HepG2 (cell line): ENCODE data around the gene EPC1. TPM values are rescaled to one million over a fixed set of nuclear protein-coding genes. Genes with fewer than 3 reads are reported as not detected.

ENCODE experiments used
- ATAC-seq: fragments of 200-7000 bp; cut with Tn5 transposase; 3 replicates; pipeline ENCODE4 v1.9.1; 2020; ENCODE audit warnings: mild to moderate bottlenecking, moderate library complexity
- BruUV-seq: library from RNA; stranded (reverse); fragments of 400-500 nt; replicated peaks from 2 replicates; lab custom pipeline; 2021; lab: Mats Ljungman, UMichigan
- CTCF ChIA-PET: fragments of 300-600 bp; formaldehyde crosslinking; extraction: SDS; loops from one replicate; lab custom pipeline; 2021; ENCODE audit warnings: low total read pairs, inconsistent platforms, low intra/inter-chr PET ratio; lab: Yijun Ruan, JAX
- POLR2A ChIA-PET: fragments of 350-600 bp; sonication (Branson Sonifier 250); formaldehyde crosslinking; loops from one replicate; lab custom pipeline; 2020; ENCODE audit warnings: antibody characterized with exemption, inconsistent platforms; lab: Yijun Ruan, JAX
- DNase-seq: peaks from one replicate; pipeline ENCODE4 v3.0.0-alpha.2; 2015; ENCODE audit warnings: low spot score
- FAIRE-seq: peaks from 3 replicates; lab custom pipeline; 2011; peaks lifted over from hg19 to GRCh38; lab: Jason Lieb, UNC
- H2AFZ ChIP-seq: one replicate; pipeline ENCODE4 v1.6.1; 2011; ENCODE audit warnings: low read length, inconsistent platforms
- H3K27ac ChIP-seq: fragments of 300-600 bp; 3 replicates; pipeline ENCODE4 v1.8.0; 2011; ENCODE audit warnings: mixed run types, mild to moderate bottlenecking, mixed read lengths, low read length, inconsistent platforms; ENCODE audit not compliant: insufficient read depth; ENCODE audit errors: extremely low read length
- H3K27me3 ChIP-seq, 2 experiments: fragments of 200-600 bp in 1 of 2; 2 replicates in 1 of 2; 3 replicates in 1 of 2; pipeline versions ENCODE4 v1.6.0 to v1.8.0; 2011; ENCODE audit warnings: low read length in 2 of 2, mild to moderate bottlenecking in 2 of 2, moderate library complexity in 2 of 2, inconsistent platforms in 1 of 2; ENCODE audit not compliant: insufficient read depth in 2 of 2, control insufficient read depth in 1 of 2
- H3K36me3 ChIP-seq, 2 experiments: fragments of 200-600 bp in 1 of 2; replicated peaks in 1 of 2; 2 replicates in 1 of 2; 3 replicates in 1 of 2; pipeline versions ENCODE4 v1.5.1 to v1.8.0; 2011; ENCODE audit warnings: low read length in 2 of 2, inconsistent platforms in 1 of 2; ENCODE audit not compliant: insufficient read depth in 2 of 2, control insufficient read depth in 1 of 2
- H3K4me1 ChIP-seq: 2 replicates; pipeline ENCODE4 v1.5.1; 2012; ENCODE audit warnings: low read length, inconsistent platforms; ENCODE audit not compliant: insufficient read depth
- H3K4me2 ChIP-seq: 2 replicates; pipeline ENCODE4 v1.6.0; 2011; ENCODE audit warnings: low read depth, low read length, inconsistent platforms
- H3K4me3 ChIP-seq, 3 experiments: fragments of 200-600 bp in 1 of 3; sonication (generic), shearing (Covaris generic) in 1 of 3; replicated peaks in 1 of 3; 2 replicates each; pipeline ENCODE4 v1.5.1; 2011 to 2016; ENCODE audit warnings: low read length in 3 of 3, inconsistent platforms in 2 of 3, low read depth in 2 of 3, mild to moderate bottlenecking in 2 of 3, control low read depth in 1 of 3, mixed read lengths in 1 of 3; ENCODE audit not compliant: insufficient read depth in 1 of 3
- H3K79me2 ChIP-seq: one replicate; pipeline ENCODE4 v1.6.1; 2011; ENCODE audit warnings: low read length, inconsistent platforms; ENCODE audit not compliant: insufficient read depth
- H3K9ac ChIP-seq: 2 replicates; pipeline ENCODE4 v1.6.0; 2011; ENCODE audit warnings: mild to moderate bottlenecking, low read depth, low read length, inconsistent platforms; ENCODE audit not compliant: insufficient read depth
- H3K9me3 ChIP-seq: 2 replicates; pipeline ENCODE4 v1.5.1; 2012; ENCODE audit warnings: mild to moderate bottlenecking, low read length
- H4K20me1 ChIP-seq: 2 replicates; pipeline ENCODE4 v1.6.0; 2011; ENCODE audit warnings: inconsistent platforms, mild to moderate bottlenecking, low read length, moderate library complexity; ENCODE audit not compliant: insufficient read depth
- HNRNPUL1 ChIP-seq: fragments of 200-400 bp; formaldehyde crosslinking; IDR thresholded peaks from 2 replicates; pipeline ENCODE4 v1.6.1; 2017; ENCODE audit warnings: low read depth, mild to moderate bottlenecking, low read length, moderate library complexity
- KDM1A ChIP-seq: IDR thresholded peaks from 2 replicates; pipeline ENCODE4 v1.6.1; 2016; ENCODE audit warnings: missing compliant biosample characterization
- KMT2B ChIP-seq: IDR thresholded peaks from 2 replicates; pipeline ENCODE4 v1.6.1; 2016; ENCODE audit warnings: missing genetic modification reagents, missing compliant biosample characterization
- PAF1 ChIP-seq: IDR thresholded peaks from 2 replicates; pipeline ENCODE4 v1.6.1; 2016; ENCODE audit warnings: missing genetic modification reagents, missing compliant biosample characterization
- PTBP1 ChIP-seq: fragments of 200-400 bp; formaldehyde crosslinking; IDR thresholded peaks from 2 replicates; pipeline ENCODE4 v1.6.1; 2018; ENCODE audit warnings: low read length, low read depth; ENCODE audit not compliant: poor library complexity, severe bottlenecking
- SIX4 ChIP-seq: sonication (generic); formaldehyde crosslinking; IDR thresholded peaks from 2 replicates; pipeline ENCODE4 v1.4.0; 2020; ENCODE audit warnings: missing genetic modification reagents
- ZNF230 ChIP-seq: sonication (generic); formaldehyde crosslinking; IDR thresholded peaks from 2 replicates; pipeline ENCODE4 v1.4.0; 2020; ENCODE audit warnings: mild to moderate bottlenecking, missing genetic modification reagents
- ZNF329 ChIP-seq: sonication (generic); formaldehyde crosslinking; IDR thresholded peaks from 2 replicates; pipeline ENCODE4 v1.9.0; 2021; ENCODE audit warnings: low read depth, mild to moderate bottlenecking, missing genetic modification reagents
- ZNF567 ChIP-seq: sonication (generic); formaldehyde crosslinking; IDR thresholded peaks from 2 replicates; pipeline ENCODE4 v1.8.1; 2023; ENCODE audit warnings: mild to moderate bottlenecking, missing genetic modification reagents, borderline replicate concordance
- ZNF674 ChIP-seq: sonication (generic); formaldehyde crosslinking; IDR thresholded peaks from 2 replicates; pipeline ENCODE4 v1.5.0; 2020; ENCODE audit warnings: low read depth, mild to moderate bottlenecking, missing genetic modification reagents
- ZSCAN12 ChIP-seq: sonication (generic); formaldehyde crosslinking; IDR thresholded peaks from 2 replicates; pipeline ENCODE4 v1.9.0; 2021; ENCODE audit warnings: mild to moderate bottlenecking, missing genetic modification reagents
- WGBS: methylation state at CpG from one replicate; pipeline ENCODE4 v1.1.6; 2017; ENCODE audit warnings: low lambda C conversion rate; 5-methylcytosine and 5-hydroxymethylcytosine counted together
- in situ Hi-C: cut with HindIII; loops from 2 replicates; pipeline ENCODE4 v1.10.0; 2017; ENCODE audit warnings: low pct_unique_long_range_greater_than_20kb; ENCODE audit not compliant: extremely low pct_ligation_motif_present
- intact Hi-C: fragments of 100-400 bp; cut with micrococcal nuclease; formaldehyde crosslinking; loops from one replicate; pipeline ENCODE4 v1.10.0; 2022; ENCODE audit not compliant: unreplicated experiment
- polyA plus RNA-seq, 8 experiments: library from polyadenylated mRNA; depleted of rRNA in 3 of 8; stranded (reverse) in 7 of 8; unstranded in 1 of 8; fragments of >200 nt; fragmentation: Illumina TruSeq in 4 of 8; extraction: Trizol in 4 of 8; gene quantifications; 2 replicates each; pipeline versions ENCODE4 v1.2.1 to v1.2.3, GENCODE V29; 2011 to 2016; ENCODE audit warnings: low read depth in 4 of 8, missing spikeins in 1 of 8, mixed read lengths in 1 of 8; ENCODE audit not compliant: insufficient read depth in 1 of 8
- total RNA-seq, 5 experiments: library from RNA; depleted of rRNA; stranded (reverse); fragments of >200 nt; fragmentation: Illumina TruSeq; extraction: Trizol; gene quantifications; 2 replicates each; pipeline ENCODE4 v1.2.3, GENCODE V29; 2016; ENCODE audit warnings: low read depth in 1 of 5
- TF ChIP-seq, protein P1 (sequence below): sonication (generic); formaldehyde crosslinking; IDR thresholded peaks from 2 replicates; pipeline ENCODE4 v1.8.1; 2023; ENCODE audit warnings: mild to moderate bottlenecking, missing genetic modification reagents
- TF ChIP-seq, protein P2 (sequence below): sonication (generic); formaldehyde crosslinking; IDR thresholded peaks from 2 replicates; pipeline ENCODE4 v1.4.0; 2020; ENCODE audit warnings: missing genetic modification reagents, borderline replicate concordance
- TF ChIP-seq, protein P3 (sequence below): IDR thresholded peaks from 2 replicates; pipeline ENCODE4 v1.6.1; 2016; ENCODE audit warnings: mild to moderate bottlenecking, missing biosample characterization, missing genetic modification reagents
- TF ChIP-seq, protein P4 (sequence below): sonication (generic); formaldehyde crosslinking; IDR thresholded peaks from 2 replicates; pipeline ENCODE4 v1.4.0; 2020; ENCODE audit warnings: missing genetic modification reagents, mild to moderate bottlenecking, borderline replicate concordance

EPC1 gene
- total and polyA plus RNA-seq, 2 of the 13 experiments (the other 11 are each of a cell fraction or from before 2014, with no cell fraction given): 28.7 to 44.2 TPM

DNA sequence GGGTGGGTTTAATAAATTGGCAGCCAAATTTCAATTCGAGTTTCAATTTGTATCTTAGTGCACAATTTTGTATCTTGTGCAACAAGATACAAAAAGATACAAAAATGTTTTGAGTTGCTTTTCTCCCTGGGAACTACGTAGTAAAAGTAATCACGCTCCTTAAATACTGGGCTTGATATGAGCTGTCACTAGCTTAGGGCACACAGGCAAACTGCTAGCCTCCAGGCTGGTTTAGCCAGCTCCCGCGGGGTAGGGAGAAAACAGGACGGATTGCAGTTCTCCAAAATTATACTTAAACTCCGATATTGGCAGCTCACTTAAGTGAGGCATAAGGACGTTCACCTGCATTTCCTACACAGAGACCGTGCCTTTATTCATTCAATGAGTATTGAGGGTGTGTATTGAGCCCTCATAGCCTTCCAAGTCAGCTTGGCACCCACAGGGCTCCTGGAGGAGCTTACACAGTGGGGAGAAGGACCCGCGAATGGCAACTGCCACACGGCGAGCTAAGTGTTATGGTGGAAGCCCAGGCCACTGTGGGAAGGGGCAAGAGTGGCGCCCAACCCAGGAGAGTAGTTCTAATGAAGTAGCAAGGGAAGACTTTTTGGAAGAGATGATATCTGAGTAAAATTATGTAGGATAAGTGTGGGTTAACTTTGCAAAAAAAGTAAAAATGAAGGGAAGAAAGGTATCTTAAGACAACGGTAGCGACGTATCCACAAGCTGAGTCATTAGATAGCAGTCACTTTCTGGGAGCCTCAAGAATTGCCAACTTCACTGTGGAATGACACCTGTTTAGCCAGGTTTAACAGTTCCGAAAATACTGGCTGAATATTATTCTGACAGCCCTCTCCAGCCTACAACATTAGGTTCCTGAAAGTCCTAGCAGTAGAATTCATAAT lies 1.6 kb upstream of the EPC1 start:
- POLR2A ChIA-PET: interaction anchor here (0.5 to 2.5 kb wide), 2 partner anchors 12 to 629 kb away, joined by 3 to 10 read pairs; no protein-coding TSS in a partner anchor
- in situ Hi-C loops: no loop called here
- TF ChIP-seq KMT2B (CRISPR knock-in tag): no peak
- TF ChIP-seq PAF1 (CRISPR knock-in tag): no peak
- no peak for TF ChIP-seq PTBP1
- no peak for TF ChIP-seq ZNF567 (CRISPR knock-in tag)
- no peak for TF ChIP-seq ZNF230
- TF ChIP-seq HNRNPUL1: no peak
- TF ChIP-seq ZSCAN12: no peak
- TF ChIP-seq, protein P1, sequence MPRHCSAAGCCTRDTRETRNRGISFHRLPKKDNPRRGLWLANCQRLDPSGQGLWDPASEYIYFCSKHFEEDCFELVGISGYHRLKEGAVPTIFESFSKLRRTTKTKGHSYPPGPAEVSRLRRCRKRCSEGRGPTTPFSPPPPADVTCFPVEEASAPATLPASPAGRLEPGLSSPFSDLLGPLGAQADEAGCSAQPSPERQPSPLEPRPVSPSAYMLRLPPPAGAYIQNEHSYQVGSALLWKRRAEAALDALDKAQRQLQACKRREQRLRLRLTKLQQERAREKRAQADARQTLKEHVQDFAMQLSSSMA (CRISPR knock-in tag): no peak
- TF ChIP-seq, protein P2, sequence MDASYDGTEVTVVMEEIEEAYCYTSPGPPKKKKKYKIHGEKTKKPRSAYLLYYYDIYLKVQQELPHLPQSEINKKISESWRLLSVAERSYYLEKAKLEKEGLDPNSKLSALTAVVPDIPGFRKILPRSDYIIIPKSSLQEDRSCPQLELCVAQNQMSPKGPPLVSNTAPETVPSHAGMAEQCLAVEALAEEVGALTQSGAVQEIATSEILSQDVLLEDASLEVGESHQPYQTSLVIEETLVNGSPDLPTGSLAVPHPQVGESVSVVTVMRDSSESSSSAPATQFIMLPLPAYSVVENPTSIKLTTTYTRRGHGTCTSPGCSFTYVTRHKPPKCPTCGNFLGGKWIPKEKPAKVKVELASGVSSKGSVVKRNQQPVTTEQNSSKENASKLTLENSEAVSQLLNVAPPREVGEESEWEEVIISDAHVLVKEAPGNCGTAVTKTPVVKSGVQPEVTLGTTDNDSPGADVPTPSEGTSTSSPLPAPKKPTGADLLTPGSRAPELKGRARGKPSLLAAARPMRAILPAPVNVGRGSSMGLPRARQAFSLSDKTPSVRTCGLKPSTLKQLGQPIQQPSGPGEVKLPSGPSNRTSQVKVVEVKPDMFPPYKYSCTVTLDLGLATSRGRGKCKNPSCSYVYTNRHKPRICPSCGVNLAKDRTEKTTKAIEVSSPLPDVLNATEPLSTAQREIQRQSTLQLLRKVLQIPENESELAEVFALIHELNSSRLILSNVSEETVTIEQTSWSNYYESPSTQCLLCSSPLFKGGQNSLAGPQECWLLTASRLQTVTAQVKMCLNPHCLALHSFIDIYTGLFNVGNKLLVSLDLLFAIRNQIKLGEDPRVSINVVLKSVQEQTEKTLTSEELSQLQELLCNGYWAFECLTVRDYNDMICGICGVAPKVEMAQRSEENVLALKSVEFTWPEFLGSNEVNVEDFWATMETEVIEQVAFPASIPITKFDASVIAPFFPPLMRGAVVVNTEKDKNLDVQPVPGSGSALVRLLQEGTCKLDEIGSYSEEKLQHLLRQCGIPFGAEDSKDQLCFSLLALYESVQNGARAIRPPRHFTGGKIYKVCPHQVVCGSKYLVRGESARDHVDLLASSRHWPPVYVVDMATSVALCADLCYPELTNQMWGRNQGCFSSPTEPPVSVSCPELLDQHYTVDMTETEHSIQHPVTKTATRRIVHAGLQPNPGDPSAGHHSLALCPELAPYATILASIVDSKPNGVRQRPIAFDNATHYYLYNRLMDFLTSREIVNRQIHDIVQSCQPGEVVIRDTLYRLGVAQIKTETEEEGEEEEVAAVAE (CRISPR knock-in tag): no peak
- no peak for TF ChIP-seq KDM1A (CRISPR knock-in tag)
- TF ChIP-seq SIX4 (CRISPR knock-in tag): no peak
- TF ChIP-seq ZNF329 (CRISPR knock-in tag): no peak
- TF ChIP-seq, protein P3, sequence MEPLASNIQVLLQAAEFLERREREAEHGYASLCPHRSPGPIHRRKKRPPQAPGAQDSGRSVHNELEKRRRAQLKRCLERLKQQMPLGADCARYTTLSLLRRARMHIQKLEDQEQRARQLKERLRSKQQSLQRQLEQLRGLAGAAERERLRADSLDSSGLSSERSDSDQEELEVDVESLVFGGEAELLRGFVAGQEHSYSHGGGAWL: no peak
- TF ChIP-seq, protein P4, sequence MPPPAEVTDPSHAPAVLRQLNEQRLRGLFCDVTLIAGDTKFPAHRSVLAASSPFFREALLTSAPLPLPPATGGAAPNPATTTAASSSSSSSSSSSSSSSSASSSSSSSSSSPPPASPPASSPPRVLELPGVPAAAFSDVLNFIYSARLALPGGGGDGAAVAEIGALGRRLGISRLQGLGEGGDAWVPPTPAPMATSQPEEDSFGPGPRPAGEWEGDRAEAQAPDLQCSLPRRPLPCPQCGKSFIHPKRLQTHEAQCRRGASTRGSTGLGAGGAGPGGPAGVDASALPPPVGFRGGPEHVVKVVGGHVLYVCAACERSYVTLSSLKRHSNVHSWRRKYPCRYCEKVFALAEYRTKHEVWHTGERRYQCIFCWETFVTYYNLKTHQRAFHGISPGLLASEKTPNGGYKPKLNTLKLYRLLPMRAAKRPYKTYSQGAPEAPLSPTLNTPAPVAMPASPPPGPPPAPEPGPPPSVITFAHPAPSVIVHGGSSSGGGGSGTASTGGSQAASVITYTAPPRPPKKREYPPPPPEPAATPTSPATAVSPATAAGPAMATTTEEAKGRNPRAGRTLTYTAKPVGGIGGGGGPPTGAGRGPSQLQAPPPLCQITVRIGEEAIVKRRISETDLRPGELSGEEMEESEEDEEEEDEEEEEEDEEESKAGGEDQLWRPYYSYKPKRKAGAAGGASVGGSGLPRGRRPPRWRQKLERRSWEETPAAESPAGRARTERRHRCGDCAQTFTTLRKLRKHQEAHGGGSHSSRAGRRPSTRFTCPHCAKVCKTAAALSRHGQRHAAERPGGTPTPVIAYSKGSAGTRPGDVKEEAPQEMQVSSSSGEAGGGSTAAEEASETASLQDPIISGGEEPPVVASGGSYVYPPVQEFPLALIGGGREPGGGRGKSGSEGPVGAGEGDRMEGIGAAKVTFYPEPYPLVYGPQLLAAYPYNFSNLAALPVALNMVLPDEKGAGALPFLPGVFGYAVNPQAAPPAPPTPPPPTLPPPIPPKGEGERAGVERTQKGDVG (CRISPR knock-in tag): no peak
- no peak for TF ChIP-seq ZNF674

More for the DNA sequence above, 1.6 kb upstream of the EPC1 start:
- 92% methylated on average over 18 of the region's 18 CpGs for WGBS
- Histone ChIP-seq H3K9ac (no peak overlapping the region), H3K9me3 (no peaks in the 10 kb centered on the region), H3K36me3 (peaks cover 0 to 2% of the 10 kb centered on the region in 2 experiments; a peak in 3 of 5 replicates), H3K79me2 (peaks cover 64% of the 10 kb centered on the region), H3K4me1 (peaks cover 58% of the 10 kb centered on the region), H3K27ac (no peak overlapping the region), H3K27me3 (no peaks in the 10 kb centered on the region), H4K20me1 (peaks cover 29% of the 10 kb centered on the region), H2AFZ (no peak overlapping the region), H3K4me2 (no peak overlapping the region), H3K4me3 (no peak overlapping the region)
- no peak for FAIRE-seq
- BruUV-seq: no TSS peak
- CTCF ChIA-PET: no interaction called here
- no peak for DNase-seq
- intact Hi-C loops: no loop called here
- no peak for ATAC-seq
